K562 (cell line): Measurements from ENCODE around the gene QPRT. TPM values are rescaled to one million over a fixed set of nuclear protein-coding genes. Genes with fewer than 3 reads are reported as not detected.

ENCODE experiments used
- NCOA2 ChIP-seq, 2 experiments: fragments of 450-650 bp; IDR thresholded peaks; 2 replicates each; pipeline ENCODE4 v1.6.1; 2018; ENCODE audit warnings: mild to moderate bottlenecking in 2 of 2, moderate library complexity in 1 of 2; ENCODE audit not compliant: partially characterized antibody in 2 of 2
- NUFIP1 ChIP-seq: fragments of 450-650 bp; IDR thresholded peaks from 2 replicates; pipeline ENCODE4 v1.6.1; 2018; ENCODE audit not compliant: partially characterized antibody
- POLR2AphosphoS5 ChIP-seq: IDR thresholded peaks from 2 replicates; pipeline ENCODE4 v1.6.1; 2011; ENCODE audit warnings: mild to moderate bottlenecking, low read depth, low read length, moderate library complexity; ENCODE audit not compliant: control insufficient read depth, insufficient read depth
- TCF7 ChIP-seq: sonication (generic); IDR thresholded peaks from 2 replicates; pipeline ENCODE4 v1.6.1; 2016; ENCODE audit warnings: antibody characterized with exemption, borderline replicate concordance
- ZNF436 ChIP-seq: fragments of 250-450, 450-650 bp; sonication (Bioruptor Pico); formaldehyde crosslinking; IDR thresholded peaks from 2 replicates; pipeline ENCODE4 v1.7.0; 2020; ENCODE audit warnings: mild to moderate bottlenecking
- ZNF561 ChIP-seq: fragments of 450-650 bp; formaldehyde crosslinking; conservative IDR thresholded peaks from 2 replicates; pipeline ENCODE4 v1.4.0; 2020; ENCODE audit warnings: mild to moderate bottlenecking, moderate library complexity
- polyA plus RNA-seq, 8 experiments: library from polyadenylated mRNA; depleted of rRNA in 4 of 8; stranded (reverse) in 5 of 8; unstranded in 3 of 8; fragments of >200 nt; fragmentation: Nextera tagmentation in 2 of 8; fragmentation: Illumina TruSeq in 1 of 8; extraction: Ambion mirVana in 2 of 8; extraction: Trizol in 1 of 8; gene quantifications; 2 replicates each; pipeline versions ENCODE4 v1.2.1 to v1.2.3, GENCODE V29; 2011 to 2014; ENCODE audit warnings: inconsistent platforms in 1 of 8, missing spikeins in 1 of 8
- total RNA-seq, 7 experiments: library from RNA; depleted of rRNA in 6 of 7; stranded (reverse); fragments of >200 nt in 6 of 7; fragmentation: Illumina TruSeq in 2 of 7; extraction: Trizol in 2 of 7; gene quantifications; 2 replicates each; pipeline versions ENCODE4 v1.2.1 to v1.2.3, GENCODE V29; 2011 to 2021; ENCODE audit warnings: low replicate concordance in 1 of 7
- TF ChIP-seq, protein P1 (sequence below): fragments of 250-450 bp; sonication (Bioruptor Pico); IDR thresholded peaks from 2 replicates; pipeline ENCODE4 v1.4.0; 2020; ENCODE audit warnings: mild to moderate bottlenecking, moderate library complexity, borderline replicate concordance
- TF ChIP-seq, protein P2 (sequence below): IDR thresholded peaks from 2 replicates; pipeline ENCODE4 v1.6.1; 2012; ENCODE audit warnings: low read depth, low read length, improper control_type of control experiment, borderline replicate concordance
- TF ChIP-seq, protein P3 (sequence below): fragments of 450-650 bp; IDR thresholded peaks from 2 replicates; pipeline ENCODE4 v1.6.1; 2016; ENCODE audit warnings: low read depth
- TF ChIP-seq, protein P4 (sequence below): fragments of 250-450 bp; sonication (Bioruptor Pico); IDR thresholded peaks from 2 replicates; pipeline ENCODE4 v1.8.0; 2022; ENCODE audit warnings: moderate library complexity, mild to moderate bottlenecking, inconsistent platforms
- TF ChIP-seq, protein P5 (sequence below): fragments of 250-450 bp; sonication (Bioruptor Pico); IDR thresholded peaks from 2 replicates; pipeline ENCODE4 v1.5.0; 2021

QPRT gene
- total and polyA plus RNA-seq, 9 of the 15 experiments (the other 6 are each of a cell fraction or from before 2014, with no cell fraction given) = 7.7 to 112 (median 64.1) TPM

DNA sequence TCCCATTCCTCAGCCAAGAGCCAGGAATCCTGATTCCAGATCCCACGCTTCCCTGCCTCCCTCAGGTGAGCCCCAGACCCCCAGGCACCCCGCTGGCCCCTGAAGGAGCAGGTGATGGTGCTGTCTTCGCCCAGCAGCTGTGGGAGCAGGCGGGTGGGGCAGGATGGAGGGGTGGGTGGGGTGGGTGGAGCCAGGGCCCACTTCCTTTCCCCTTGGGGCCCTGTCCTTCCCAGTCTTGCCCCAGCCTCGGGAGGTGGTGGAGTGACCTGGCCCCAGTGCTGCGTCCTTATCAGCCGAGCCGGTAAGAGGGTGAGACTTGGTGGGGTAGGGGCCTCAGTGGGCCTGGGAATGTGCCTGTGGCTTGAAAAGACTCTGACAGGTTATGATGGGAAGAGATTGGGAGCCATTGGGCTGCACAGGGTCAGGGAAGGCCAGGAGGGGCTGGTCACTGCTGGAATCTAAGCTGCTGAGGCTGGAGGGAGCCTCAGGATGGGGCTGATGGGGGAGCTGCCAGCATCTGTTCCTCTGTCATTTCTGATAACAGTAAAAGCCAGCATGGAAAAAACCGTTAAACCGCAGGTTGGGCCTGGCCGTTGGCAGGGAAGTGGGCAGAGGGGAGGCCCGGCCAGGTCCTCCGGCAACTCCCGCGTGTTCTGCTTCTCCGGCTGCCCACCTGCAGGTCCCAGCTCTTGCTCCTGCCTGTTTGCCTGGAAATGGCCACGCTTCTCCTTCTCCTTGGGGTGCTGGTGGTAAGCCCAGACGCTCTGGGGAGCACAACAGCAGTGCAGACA lies 15.8 kb upstream of the QPRT start, which contains the start of gene SPN (continued):
- TF ChIP-seq, protein P1, sequence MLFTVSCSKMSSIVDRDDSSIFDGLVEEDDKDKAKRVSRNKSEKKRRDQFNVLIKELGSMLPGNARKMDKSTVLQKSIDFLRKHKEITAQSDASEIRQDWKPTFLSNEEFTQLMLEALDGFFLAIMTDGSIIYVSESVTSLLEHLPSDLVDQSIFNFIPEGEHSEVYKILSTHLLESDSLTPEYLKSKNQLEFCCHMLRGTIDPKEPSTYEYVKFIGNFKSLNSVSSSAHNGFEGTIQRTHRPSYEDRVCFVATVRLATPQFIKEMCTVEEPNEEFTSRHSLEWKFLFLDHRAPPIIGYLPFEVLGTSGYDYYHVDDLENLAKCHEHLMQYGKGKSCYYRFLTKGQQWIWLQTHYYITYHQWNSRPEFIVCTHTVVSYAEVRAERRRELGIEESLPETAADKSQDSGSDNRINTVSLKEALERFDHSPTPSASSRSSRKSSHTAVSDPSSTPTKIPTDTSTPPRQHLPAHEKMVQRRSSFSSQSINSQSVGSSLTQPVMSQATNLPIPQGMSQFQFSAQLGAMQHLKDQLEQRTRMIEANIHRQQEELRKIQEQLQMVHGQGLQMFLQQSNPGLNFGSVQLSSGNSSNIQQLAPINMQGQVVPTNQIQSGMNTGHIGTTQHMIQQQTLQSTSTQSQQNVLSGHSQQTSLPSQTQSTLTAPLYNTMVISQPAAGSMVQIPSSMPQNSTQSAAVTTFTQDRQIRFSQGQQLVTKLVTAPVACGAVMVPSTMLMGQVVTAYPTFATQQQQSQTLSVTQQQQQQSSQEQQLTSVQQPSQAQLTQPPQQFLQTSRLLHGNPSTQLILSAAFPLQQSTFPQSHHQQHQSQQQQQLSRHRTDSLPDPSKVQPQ (CRISPR knock-in tag) = no peak
- no peak for TF ChIP-seq NCOA2 (IDR thresholded peaks at IDR 0.05; ENCODE audit: partially characterized antibody in 2 of 2)
- TF ChIP-seq, protein P2, sequence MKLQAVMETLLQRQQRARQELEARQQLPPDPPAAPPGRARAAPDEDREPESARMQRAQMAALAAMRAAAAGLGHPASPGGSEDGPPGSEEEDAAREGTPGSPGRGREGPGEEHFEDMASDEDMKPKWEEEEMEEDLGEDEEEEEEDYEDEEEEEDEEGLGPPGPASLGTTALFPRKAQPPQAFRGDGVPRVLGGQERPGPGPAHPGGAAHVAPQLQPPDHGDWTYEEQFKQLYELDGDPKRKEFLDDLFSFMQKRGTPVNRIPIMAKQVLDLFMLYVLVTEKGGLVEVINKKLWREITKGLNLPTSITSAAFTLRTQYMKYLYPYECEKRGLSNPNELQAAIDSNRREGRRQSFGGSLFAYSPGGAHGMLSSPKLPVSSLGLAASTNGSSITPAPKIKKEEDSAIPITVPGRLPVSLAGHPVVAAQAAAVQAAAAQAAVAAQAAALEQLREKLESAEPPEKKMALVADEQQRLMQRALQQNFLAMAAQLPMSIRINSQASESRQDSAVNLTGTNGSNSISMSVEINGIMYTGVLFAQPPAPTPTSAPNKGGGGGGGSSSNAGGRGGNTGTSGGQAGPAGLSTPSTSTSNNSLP = no peak
- TF ChIP-seq POLR2AphosphoS5 = peak; percentile 85
- TF ChIP-seq TCF7 = no peak; the same call in 1 of the 2 replicates
- TF ChIP-seq NUFIP1 = no peak
- TF ChIP-seq, protein P3, sequence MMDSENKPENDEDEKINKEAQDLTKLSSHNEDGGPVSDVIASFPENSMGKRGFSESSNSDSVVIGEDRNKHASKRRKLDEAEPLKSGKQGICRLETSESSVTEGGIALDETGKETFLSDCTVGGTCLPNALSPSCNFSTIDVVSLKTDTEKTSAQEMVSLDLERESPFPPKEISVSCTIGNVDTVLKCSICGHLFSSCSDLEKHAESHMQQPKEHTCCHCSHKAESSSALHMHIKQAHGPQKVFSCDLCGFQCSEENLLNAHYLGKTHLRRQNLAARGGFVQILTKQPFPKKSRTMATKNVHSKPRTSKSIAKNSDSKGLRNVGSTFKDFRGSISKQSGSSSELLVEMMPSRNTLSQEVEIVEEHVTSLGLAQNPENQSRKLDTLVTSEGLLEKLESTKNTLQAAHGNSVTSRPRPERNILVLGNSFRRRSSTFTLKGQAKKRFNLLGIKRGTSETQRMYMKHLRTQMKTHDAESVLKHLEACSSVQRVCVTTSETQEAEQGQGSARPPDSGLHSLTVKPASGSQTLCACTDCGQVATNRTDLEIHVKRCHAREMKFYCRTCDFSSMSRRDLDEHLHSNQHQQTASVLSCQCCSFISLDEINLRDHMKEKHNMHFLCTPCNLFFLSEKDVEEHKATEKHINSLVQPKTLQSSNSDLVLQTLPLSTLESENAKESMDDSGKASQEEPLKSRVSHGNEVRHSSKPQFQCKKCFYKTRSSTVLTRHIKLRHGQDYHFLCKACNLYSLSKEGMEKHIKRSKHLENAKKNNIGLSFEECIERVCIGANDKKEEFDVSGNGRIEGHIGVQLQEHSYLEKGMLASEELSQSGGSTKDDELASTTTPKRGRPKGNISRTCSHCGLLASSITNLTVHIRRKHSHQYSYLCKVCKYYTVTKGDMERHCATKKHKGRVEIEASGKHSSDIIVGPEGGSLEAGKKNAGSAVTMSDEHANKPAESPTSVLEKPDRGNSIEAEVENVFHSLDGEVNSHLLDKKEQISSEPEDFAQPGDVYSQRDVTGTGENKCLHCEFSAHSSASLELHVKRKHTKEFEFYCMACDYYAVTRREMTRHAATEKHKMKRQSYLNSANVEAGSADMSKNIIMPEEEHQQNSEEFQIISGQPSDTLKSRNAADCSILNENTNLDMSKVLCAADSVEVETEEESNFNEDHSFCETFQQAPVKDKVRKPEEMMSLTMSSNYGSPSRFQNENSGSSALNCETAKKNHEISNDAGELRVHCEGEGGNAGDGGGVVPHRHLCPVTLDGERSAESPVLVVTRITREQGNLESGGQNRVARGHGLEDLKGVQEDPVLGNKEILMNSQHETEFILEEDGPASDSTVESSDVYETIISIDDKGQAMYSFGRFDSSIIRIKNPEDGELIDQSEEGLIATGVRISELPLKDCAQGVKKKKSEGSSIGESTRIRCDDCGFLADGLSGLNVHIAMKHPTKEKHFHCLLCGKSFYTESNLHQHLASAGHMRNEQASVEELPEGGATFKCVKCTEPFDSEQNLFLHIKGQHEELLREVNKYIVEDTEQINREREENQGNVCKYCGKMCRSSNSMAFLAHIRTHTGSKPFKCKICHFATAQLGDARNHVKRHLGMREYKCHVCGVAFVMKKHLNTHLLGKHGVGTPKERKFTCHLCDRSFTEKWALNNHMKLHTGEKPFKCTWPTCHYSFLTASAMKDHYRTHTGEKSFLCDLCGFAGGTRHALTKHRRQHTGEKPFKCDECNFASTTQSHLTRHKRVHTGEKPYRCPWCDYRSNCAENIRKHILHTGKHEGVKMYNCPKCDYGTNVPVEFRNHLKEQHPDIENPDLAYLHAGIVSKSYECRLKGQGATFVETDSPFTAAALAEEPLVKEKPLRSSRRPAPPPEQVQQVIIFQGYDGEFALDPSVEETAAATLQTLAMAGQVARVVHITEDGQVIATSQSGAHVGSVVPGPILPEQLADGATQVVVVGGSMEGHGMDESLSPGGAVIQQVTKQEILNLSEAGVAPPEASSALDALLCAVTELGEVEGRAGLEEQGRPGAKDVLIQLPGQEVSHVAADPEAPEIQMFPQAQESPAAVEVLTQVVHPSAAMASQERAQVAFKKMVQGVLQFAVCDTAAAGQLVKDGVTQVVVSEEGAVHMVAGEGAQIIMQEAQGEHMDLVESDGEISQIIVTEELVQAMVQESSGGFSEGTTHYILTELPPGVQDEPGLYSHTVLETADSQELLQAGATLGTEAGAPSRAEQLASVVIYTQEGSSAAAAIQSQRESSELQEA = no peak
- TF ChIP-seq, protein P4, sequence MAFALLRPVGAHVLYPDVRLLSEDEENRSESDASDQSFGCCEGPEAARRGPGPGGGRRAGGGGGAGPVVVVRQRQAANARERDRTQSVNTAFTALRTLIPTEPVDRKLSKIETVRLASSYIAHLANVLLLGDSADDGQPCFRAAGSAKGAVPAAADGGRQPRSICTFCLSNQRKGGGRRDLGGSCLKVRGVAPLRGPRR (CRISPR knock-in tag) = no peak
- TF ChIP-seq, protein P5, sequence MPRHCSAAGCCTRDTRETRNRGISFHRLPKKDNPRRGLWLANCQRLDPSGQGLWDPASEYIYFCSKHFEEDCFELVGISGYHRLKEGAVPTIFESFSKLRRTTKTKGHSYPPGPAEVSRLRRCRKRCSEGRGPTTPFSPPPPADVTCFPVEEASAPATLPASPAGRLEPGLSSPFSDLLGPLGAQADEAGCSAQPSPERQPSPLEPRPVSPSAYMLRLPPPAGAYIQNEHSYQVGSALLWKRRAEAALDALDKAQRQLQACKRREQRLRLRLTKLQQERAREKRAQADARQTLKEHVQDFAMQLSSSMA = no peak
- no peak for TF ChIP-seq ZNF561
- no peak for TF ChIP-seq ZNF436 (CRISPR knock-in tag)
